ENCODE data around the gene SCGB1C1. TPM values are rescaled to one million over a fixed set of nuclear protein-coding genes. Genes with fewer than 3 reads are reported as not detected.

The SCGB1C1 gene
- total RNA-seq, 1 experiment from 2014 or later = not detected

DNA sequence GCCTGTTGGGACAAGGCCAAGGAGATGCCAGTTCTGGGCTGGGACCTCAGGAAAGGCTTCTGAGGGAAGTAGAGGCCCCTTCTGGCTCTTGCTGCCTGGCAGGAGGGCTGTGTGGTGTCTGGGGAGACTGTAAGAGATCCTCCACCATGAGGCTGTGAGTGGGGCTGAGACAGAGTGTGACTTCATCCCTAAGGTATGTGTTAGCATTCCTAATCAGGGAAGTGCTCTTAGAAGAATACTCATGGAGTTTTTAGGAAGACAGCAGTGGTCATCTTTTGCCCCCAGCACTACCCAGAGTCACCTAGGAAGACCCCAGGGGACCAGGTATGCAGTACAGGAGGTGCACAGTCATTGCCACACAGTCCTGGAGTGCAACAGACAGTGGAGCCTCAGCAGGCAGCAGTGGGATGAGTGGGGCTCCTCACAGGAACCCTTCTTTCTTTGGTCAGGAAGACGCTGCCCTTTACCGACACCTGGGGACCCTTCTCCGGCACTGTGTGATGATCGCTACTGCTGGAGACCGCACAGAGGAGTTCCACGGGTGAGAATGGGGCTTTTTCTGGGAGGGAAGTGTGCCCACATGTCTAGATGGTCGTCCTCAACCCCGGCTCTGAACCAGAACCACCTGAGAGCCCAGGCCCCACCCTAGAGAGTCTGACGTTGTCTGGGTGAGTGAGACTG is 17.4 kb downstream of the SCGB1C1 start:
- H3K9me3 Mint-ChIP-seq (ENCODE audit: unreplicated experiment) = no peaks in the 10 kb centered on the region
- ChIA-PET POLR2A (no interaction called here), CTCF (no interaction called here)
- H3K27me3 ChIP-seq (replicated peaks; ENCODE audit: control insufficient read depth, insufficient read depth, low read length) = no peaks in the 10 kb centered on the region
- BruUV-seq (replicated peaks) = no TSS peak
- peaks cover 23% of the 10 kb centered on the region for H3K4me1 ChIP-seq
- H3K4me1 Mint-ChIP-seq (ENCODE audit: low read depth, unreplicated experiment) = peaks cover 13% of the 10 kb centered on the region
- no peak overlapping the region for H3K4me3 ChIP-seq (ENCODE audit: low read depth, low read length)
- H3K27me3 Mint-ChIP-seq (ENCODE audit: insufficient read depth, unreplicated experiment) = no peaks in the 10 kb centered on the region
- no peaks in the 10 kb centered on the region for H3K9me3 ChIP-seq
- TF ChIP-seq, protein P1, sequence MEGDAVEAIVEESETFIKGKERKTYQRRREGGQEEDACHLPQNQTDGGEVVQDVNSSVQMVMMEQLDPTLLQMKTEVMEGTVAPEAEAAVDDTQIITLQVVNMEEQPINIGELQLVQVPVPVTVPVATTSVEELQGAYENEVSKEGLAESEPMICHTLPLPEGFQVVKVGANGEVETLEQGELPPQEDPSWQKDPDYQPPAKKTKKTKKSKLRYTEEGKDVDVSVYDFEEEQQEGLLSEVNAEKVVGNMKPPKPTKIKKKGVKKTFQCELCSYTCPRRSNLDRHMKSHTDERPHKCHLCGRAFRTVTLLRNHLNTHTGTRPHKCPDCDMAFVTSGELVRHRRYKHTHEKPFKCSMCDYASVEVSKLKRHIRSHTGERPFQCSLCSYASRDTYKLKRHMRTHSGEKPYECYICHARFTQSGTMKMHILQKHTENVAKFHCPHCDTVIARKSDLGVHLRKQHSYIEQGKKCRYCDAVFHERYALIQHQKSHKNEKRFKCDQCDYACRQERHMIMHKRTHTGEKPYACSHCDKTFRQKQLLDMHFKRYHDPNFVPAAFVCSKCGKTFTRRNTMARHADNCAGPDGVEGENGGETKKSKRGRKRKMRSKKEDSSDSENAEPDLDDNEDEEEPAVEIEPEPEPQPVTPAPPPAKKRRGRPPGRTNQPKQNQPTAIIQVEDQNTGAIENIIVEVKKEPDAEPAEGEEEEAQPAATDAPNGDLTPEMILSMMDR (IDR thresholded peaks at IDR 0.05; ENCODE audit: insufficient read depth in 1 of 2, low read depth in 1 of 2, low read length in 1 of 2, severe bottlenecking in 1 of 2, unreplicated experiment in 1 of 2) = no peak
- DNase-seq = peak in 1 of 2 experiments; percentile 45
- intact Hi-C loops (cut with micrococcal nuclease; ENCODE audit: unreplicated experiment) = no loop called here
- H3K36me3 Mint-ChIP-seq (ENCODE audit: insufficient read depth, unreplicated experiment) = peaks cover 76% of the 10 kb centered on the region
- peak overlapping the region; percentile 99 for H3K27ac Mint-ChIP-seq (ENCODE audit: unreplicated experiment)
- peaks cover 13% of the 10 kb centered on the region for H3K36me3 ChIP-seq (ENCODE audit: control insufficient read depth, insufficient read depth, low read length)
- peak overlapping the region; percentile 92 for H3K4me3 Mint-ChIP-seq (ENCODE audit: unreplicated experiment)

DNA sequence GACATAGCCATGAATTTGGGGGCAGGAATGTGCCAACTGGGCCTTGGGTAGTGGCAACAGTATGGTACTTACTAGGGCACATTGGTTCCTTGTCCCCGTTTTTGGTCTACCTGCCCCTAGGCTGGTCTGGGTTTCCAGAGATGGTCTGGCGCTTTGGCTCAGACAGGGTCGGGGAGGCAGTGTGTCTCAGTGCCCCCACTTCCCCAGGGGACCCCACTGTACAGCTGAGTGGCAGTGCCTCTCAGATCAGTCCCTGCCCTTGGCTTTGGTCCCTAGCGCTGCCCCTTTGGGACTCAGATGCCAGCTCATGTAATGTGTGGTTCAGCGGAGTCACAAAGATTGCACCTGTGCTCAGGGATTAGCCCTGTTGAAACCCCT is 17.9 kb downstream of the SCGB1C1 start:
- intact Hi-C loops (cut with micrococcal nuclease; ENCODE audit: unreplicated experiment) = no loop called here
- TF ChIP-seq, protein P1 (IDR thresholded peaks at IDR 0.05; ENCODE audit: insufficient read depth in 1 of 2, low read depth in 1 of 2, low read length in 1 of 2, severe bottlenecking in 1 of 2, unreplicated experiment in 1 of 2) = no peak
- Histone ChIP-seq H3K4me1 (peaks cover 24% of the 10 kb centered on the region), H3K9me3 (no peaks in the 10 kb centered on the region), H3K4me3 (ENCODE audit: low read depth, low read length) (no peak overlapping the region), H3K27me3 (replicated peaks; ENCODE audit: control insufficient read depth, insufficient read depth, low read length) (no peaks in the 10 kb centered on the region), H3K36me3 (ENCODE audit: control insufficient read depth, insufficient read depth, low read length) (peaks cover 11% of the 10 kb centered on the region)
- H3K36me3 Mint-ChIP-seq (ENCODE audit: insufficient read depth, unreplicated experiment) = peaks cover 82% of the 10 kb centered on the region
- CTCF ChIA-PET = no interaction called here
- DNase-seq = no peak
- H3K27me3 Mint-ChIP-seq (ENCODE audit: insufficient read depth, unreplicated experiment) = no peaks in the 10 kb centered on the region
- POLR2A ChIA-PET = no interaction called here
- peak overlapping the region; percentile 99 for H3K27ac Mint-ChIP-seq (ENCODE audit: unreplicated experiment)
- peaks cover 13% of the 10 kb centered on the region for H3K4me1 Mint-ChIP-seq (ENCODE audit: low read depth, unreplicated experiment)
- no TSS peak for BruUV-seq (replicated peaks)
- H3K9me3 Mint-ChIP-seq (ENCODE audit: unreplicated experiment) = no peaks in the 10 kb centered on the region
- peak overlapping the region; percentile 92 for H3K4me3 Mint-ChIP-seq (ENCODE audit: unreplicated experiment)

DNA sequence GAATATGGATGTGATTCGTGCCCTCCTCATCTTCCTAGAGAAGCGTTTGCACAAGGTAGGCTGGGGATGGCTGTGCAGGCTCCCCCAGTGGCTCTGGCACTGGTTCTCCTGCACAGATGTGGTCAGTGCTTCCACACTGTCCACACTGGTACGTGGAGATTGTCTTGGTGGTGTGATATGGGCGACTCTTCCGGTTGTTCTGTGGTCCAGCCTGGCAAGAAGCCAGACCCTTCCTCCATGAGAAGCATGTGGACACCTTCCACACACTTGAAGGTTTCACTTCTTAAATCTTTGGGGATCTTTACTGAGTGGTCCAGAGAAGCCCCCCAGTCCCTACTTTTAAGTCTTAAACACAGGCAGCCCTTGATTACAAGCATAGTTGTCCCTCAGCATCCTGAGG is 18.4 kb downstream of the SCGB1C1 start:
- H3K9me3 ChIP-seq = no peaks in the 10 kb centered on the region
- no peaks in the 10 kb centered on the region for H3K27me3 Mint-ChIP-seq (ENCODE audit: insufficient read depth, unreplicated experiment)
- intact Hi-C loops (cut with micrococcal nuclease; ENCODE audit: unreplicated experiment) = no loop called here
- no peaks in the 10 kb centered on the region for H3K9me3 Mint-ChIP-seq (ENCODE audit: unreplicated experiment)
- H3K36me3 ChIP-seq (ENCODE audit: control insufficient read depth, insufficient read depth, low read length) = peaks cover 11% of the 10 kb centered on the region
- TF ChIP-seq, protein P1 (IDR thresholded peaks at IDR 0.05; ENCODE audit: insufficient read depth in 1 of 2, low read depth in 1 of 2, low read length in 1 of 2, severe bottlenecking in 1 of 2, unreplicated experiment in 1 of 2) = no peak
- CTCF ChIA-PET = no interaction called here
- no peak overlapping the region for H3K4me3 ChIP-seq (ENCODE audit: low read depth, low read length)
- peaks cover 13% of the 10 kb centered on the region for H3K4me1 Mint-ChIP-seq (ENCODE audit: low read depth, unreplicated experiment)
- peaks cover 82% of the 10 kb centered on the region for H3K36me3 Mint-ChIP-seq (ENCODE audit: insufficient read depth, unreplicated experiment)
- no peak overlapping the region for H3K27ac Mint-ChIP-seq (ENCODE audit: unreplicated experiment)
- no TSS peak for BruUV-seq (replicated peaks)
- peaks cover 25% of the 10 kb centered on the region for H3K4me1 ChIP-seq
- no peak for DNase-seq
- no peaks in the 10 kb centered on the region for H3K27me3 ChIP-seq (replicated peaks; ENCODE audit: control insufficient read depth, insufficient read depth, low read length)
- no peak overlapping the region for H3K4me3 Mint-ChIP-seq (ENCODE audit: unreplicated experiment)
- POLR2A ChIA-PET = no interaction called here
